Nephron progenitor cell (in vitro differentiated cells): ENCODE data around the gene FSD2.

Experiments
- DNase-seq: peaks from one replicate; pipeline ENCODE4 v3.0.0; 2021
- H3K27ac Mint-ChIP-seq: 2 replicates; pipeline ENCODE4 v1.8.0; 2021; ENCODE audit warnings: mild to moderate bottlenecking, moderate library complexity, mixed read lengths
- H3K27me3 Mint-ChIP-seq: 2 replicates; pipeline ENCODE4 v1.8.0; 2021; ENCODE audit warnings: mild to moderate bottlenecking, low read depth, mixed read lengths; ENCODE audit not compliant: poor library complexity
- H3K36me3 Mint-ChIP-seq: 2 replicates; pipeline ENCODE4 v1.8.0; 2021; ENCODE audit warnings: low read depth, mixed read lengths
- H3K4me1 Mint-ChIP-seq: 2 replicates; pipeline ENCODE4 v1.8.0; 2021; ENCODE audit warnings: mixed read lengths
- H3K4me3 Mint-ChIP-seq: 2 replicates; pipeline ENCODE4 v1.8.0; 2021; ENCODE audit warnings: mild to moderate bottlenecking, moderate library complexity, mixed read lengths
- H3K9me3 Mint-ChIP-seq: 2 replicates; pipeline ENCODE4 v1.8.0; 2021; ENCODE audit warnings: mild to moderate bottlenecking, moderate library complexity, mixed read lengths
- CTCF ChIP-seq: fragments of 200-600 bp; sonication (generic); IDR thresholded peaks from 2 replicates; pipeline ENCODE4 v1.5.0; 2021; ENCODE audit warnings: antibody characterized with exemption

The FSD2 gene

GRCh38 chr15:82743810-82744209, 62.1 kb downstream of the FSD2 start:
- H3K4me1 Mint-ChIP-seq = no peaks in the 10 kb centered on the region
- H3K27ac Mint-ChIP-seq = no peak overlapping the region
- no peaks in the 10 kb centered on the region for H3K9me3 Mint-ChIP-seq
- no peak for TF ChIP-seq CTCF
- DNase-seq = no peak
- H3K27me3 Mint-ChIP-seq = peaks cover 6% of the 10 kb centered on the region
- H3K4me3 Mint-ChIP-seq = no peak overlapping the region
- peaks cover 4% of the 10 kb centered on the region for H3K36me3 Mint-ChIP-seq

- Mint-ChIP-seq H3K27ac (peak overlapping the region; percentile 4), H3K27me3 (peaks cover 2% of the 10 kb centered on the region), H3K4me1 (no peaks in the 10 kb centered on the region), H3K36me3 (peaks cover 9% of the 10 kb centered on the region), H3K9me3 (no peaks in the 10 kb centered on the region), H3K4me3 (no peak overlapping the region)
- TF ChIP-seq CTCF = no peak
- DNase-seq = no peak
These were observed 63.7 kb downstream of the FSD2 start for GRCh38 chr15:82742134-82742533.

- Mint-ChIP-seq H3K9me3 (no peaks in the 10 kb centered on the region), H3K36me3 (peaks cover 9% of the 10 kb centered on the region), H3K27me3 (peaks cover 5% of the 10 kb centered on the region), H3K4me1 (no peaks in the 10 kb centered on the region), H3K27ac (no peak overlapping the region), H3K4me3 (no peak overlapping the region)
- DNase-seq = no peak
- TF ChIP-seq CTCF = no peak
These were observed 66.8 kb downstream of the FSD2 start for GRCh38 chr15:82739086-82739485.

GRCh38 chr15:82737975-82738374, 67.9 kb downstream of the FSD2 start:
- TF ChIP-seq CTCF = no peak
- Mint-ChIP-seq H3K27me3 (peaks cover 5% of the 10 kb centered on the region), H3K36me3 (peaks cover 9% of the 10 kb centered on the region), H3K4me3 (no peak overlapping the region), H3K4me1 (no peaks in the 10 kb centered on the region), H3K9me3 (no peaks in the 10 kb centered on the region), H3K27ac (no peak overlapping the region)
- no peak for DNase-seq

GRCh38 chr15:82731527-82731926, 74.3 kb downstream of the FSD2 start:
- H3K4me3 Mint-ChIP-seq = no peak overlapping the region
- TF ChIP-seq CTCF = no peak
- H3K4me1 Mint-ChIP-seq = no peaks in the 10 kb centered on the region
- H3K27ac Mint-ChIP-seq = no peak overlapping the region
- H3K27me3 Mint-ChIP-seq = peaks cover 2% of the 10 kb centered on the region
- no peaks in the 10 kb centered on the region for H3K9me3 Mint-ChIP-seq
- peaks cover 12% of the 10 kb centered on the region for H3K36me3 Mint-ChIP-seq
- DNase-seq = no peak

GRCh38 chr15:82730022-82730530, 75.8 kb downstream of the FSD2 start:
- H3K36me3 Mint-ChIP-seq = peaks cover 12% of the 10 kb centered on the region
- H3K9me3 Mint-ChIP-seq = no peaks in the 10 kb centered on the region
- H3K4me3 Mint-ChIP-seq = no peak overlapping the region
- no peak for DNase-seq
- peaks cover 2% of the 10 kb centered on the region for H3K27me3 Mint-ChIP-seq
- TF ChIP-seq CTCF = no peak
- no peak overlapping the region for H3K27ac Mint-ChIP-seq
- no peaks in the 10 kb centered on the region for H3K4me1 Mint-ChIP-seq
